ENCODE results near the gene CFAP73.

Gene CFAP73

DNA sequence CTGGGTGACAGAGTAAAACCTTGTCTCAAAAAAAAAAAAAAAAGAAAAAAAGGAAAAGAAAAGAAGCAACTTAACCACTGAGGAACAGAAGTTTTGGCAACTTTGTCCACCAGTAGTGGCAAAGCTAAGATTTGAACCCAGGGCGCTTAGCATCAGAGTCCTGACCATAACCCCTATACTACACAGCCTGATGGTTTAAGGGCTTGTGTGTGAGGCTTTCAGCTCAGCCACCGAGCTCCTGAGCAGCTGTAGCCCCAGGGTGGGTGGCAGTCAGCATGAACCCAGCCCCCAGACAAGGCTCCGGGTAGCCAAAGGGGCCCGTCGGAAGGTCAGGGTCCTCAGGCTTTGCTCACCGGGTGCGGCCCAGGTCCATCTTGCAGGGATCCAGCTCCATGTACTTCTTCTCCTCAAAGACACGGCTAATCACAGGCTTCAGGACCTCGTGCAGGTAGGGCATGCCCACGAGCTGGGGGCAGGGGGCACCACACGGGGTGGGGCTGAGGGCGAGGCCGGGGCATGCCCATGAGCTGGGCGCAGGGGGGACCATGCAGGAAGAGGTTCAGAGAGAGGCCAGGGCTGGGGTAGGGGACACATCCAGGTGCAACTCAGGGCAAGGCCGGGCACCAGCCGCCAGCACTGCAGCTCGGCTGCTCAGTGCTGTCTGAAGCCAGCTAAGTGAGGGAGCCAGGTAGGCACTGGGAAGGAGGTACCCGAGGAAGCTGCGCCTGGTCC is 34.9 kb upstream of the CFAP73 start:
- TF ChIP-seq, protein P1, sequence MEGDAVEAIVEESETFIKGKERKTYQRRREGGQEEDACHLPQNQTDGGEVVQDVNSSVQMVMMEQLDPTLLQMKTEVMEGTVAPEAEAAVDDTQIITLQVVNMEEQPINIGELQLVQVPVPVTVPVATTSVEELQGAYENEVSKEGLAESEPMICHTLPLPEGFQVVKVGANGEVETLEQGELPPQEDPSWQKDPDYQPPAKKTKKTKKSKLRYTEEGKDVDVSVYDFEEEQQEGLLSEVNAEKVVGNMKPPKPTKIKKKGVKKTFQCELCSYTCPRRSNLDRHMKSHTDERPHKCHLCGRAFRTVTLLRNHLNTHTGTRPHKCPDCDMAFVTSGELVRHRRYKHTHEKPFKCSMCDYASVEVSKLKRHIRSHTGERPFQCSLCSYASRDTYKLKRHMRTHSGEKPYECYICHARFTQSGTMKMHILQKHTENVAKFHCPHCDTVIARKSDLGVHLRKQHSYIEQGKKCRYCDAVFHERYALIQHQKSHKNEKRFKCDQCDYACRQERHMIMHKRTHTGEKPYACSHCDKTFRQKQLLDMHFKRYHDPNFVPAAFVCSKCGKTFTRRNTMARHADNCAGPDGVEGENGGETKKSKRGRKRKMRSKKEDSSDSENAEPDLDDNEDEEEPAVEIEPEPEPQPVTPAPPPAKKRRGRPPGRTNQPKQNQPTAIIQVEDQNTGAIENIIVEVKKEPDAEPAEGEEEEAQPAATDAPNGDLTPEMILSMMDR (IDR thresholded peaks at IDR 0.05): no peak

DNA sequence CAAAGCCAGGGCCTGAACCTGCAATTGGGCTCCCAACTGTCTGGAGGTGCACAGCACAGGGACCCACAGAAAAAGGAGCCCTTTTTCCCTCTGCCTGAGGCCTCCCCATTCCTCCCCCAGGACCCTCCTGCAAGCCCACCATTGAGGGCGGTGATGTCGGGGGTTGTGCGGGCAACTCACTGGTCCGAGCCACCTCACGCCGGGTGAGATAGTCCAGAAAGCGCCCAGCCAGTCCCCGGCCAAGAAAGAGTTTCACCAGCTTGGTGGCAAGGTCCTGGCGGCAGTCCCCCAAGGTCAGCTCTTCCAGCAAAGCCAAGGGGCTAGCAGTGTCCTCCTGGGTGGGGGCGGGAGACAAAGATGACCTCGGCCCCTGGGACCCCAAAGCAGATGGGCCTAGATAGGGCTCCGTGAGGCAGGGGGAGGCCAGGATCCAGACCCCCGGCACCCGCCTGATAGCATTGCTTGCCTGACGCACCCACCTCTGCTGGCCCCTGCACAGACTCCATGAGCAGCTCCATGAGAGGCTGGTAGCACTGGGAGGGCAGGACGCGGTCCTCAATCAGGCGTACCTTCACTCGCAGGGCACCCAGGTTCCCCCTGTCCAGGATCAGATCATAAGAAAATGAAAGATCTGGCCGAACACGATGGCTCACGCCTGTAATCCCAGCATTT is 33.9 kb upstream of the CFAP73 start:
- TF ChIP-seq, protein P1 (IDR thresholded peaks at IDR 0.05): no peak

DNA sequence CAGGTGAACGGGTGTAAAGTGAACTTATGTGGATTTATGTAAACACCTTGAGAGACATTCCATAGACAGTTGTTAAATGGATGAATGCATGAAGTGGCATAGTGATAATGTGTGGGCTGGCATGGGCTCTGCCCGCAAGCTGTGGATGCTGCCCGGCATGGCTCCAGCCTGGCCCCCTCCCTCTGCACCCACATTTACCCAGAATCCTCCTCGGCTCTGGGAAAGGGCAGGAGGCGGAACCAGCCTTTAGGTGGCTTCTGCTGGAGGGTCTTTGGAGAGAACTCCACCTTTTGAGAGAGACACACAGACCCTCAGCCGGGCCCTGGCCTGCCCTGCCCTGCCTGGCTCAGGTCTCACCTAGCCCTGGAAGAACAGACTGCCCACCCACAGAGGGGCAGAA is 32.6 kb upstream of the CFAP73 start:
- TF ChIP-seq, protein P1 (IDR thresholded peaks at IDR 0.05): no peak

GRCh38 chr12:113118142-113118541 is 31.4 kb upstream of the CFAP73 start:
- TF ChIP-seq, protein P1 (IDR thresholded peaks at IDR 0.05): no peak

DNA sequence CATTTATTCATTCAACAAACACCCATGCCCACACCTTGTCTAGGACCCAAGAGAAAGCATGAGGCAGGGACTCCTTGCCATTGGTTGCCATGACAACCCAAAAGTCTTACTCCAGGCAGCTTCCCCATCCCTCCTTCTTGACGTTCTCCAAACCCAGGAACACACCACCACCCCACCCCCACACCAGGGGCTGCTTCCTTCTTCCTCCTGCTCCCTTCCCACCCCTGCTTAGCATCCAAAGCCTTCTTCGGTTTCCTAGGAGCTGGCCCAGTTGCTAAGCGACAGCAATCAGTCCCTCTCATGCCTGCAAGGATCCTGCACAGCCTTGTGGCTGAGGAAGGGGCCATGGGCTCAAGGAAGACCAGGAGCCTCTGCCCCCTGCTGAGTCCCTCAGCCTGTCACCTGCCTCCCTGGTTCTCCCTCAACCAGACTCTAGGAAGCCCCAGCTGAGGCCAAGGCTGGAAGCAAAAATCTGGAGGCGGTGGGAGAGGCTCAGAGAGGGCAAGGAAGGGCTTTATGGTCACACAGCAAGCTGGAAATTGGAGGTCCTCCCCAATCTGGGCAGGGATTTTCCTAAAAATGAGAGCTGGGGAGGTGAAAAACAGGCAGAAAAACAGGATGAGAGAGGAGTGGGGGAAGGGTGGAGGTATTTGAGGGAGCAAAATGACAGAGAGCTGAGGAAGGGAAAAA is 29.4 kb upstream of the CFAP73 start:
- TF ChIP-seq, protein P1 (IDR thresholded peaks at IDR 0.05): no peak

DNA sequence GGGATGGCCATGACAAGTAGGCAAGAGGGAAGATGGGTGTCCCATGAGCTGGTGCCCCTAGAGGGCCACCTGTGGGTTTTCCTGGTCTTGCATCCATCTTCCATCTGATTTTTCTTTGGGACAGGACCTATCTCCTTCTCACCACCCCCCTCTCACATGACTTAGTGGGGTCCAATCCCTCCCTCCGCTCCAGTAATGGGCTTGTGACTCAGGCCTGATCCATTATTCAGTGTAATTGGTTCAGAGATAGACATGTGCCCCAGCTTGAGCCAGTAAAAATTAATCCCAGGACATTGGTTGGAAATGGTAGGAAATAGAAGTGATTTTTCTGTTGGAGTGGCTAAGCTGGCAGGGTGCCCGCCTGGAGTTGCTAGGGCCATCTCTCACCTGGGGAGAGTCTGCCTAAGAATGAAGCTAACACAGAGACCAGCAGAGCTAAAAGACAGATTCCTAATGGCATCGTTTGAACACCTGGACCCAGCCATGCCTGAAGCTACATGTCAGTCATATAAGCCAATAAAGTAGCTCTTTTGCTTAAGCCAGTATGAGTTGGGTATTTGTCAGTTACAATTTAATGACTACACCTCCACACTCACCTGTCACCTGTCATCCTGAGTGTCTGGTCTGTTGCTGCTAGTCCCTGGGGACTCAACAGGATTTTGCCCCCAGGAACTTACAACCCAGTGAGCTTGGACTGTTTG is 28.7 kb upstream of the CFAP73 start:
- TF ChIP-seq, protein P1 (IDR thresholded peaks at IDR 0.05): no peak

DNA sequence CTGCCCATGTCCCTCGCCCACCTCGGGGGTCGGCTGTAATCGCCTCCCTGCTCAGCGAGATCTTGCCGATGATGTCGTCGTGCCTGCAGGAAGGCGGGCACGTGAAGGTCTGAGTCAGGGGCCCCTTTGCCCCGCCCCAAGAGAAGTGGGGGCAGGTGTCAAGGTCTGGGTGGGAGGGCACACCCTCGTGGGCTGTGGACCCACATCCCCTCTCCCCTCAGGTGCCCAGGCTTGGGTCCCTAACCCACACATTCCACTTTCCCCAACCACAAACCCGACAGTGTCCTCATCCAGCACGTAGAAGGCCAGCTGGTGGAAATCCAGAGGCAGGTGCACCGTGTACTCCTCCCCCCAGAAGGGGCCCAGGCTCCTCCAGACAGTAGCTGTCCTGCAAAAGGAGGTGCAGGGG is 21.7 kb upstream of the CFAP73 start:
- TF ChIP-seq, protein P1 (IDR thresholded peaks at IDR 0.05): no peak

Measured in LNCAP (cell line).